ENCODE results near the gene UXT.

GRCh38 chrX:47611489-47611888 lies 47.5 kb downstream of the UXT start:
- TF ChIP-seq CTCF (IDR thresholded peaks at IDR 0.05), result no peak
- no peak for TF ChIP-seq POLR2A (IDR thresholded peaks at IDR 0.05)
